Nephron (organoid): ENCODE measurements around the gene POU2AF1.

Experiments used
- H3K27ac Mint-ChIP-seq, 3 experiments: 2 replicates each; pipeline ENCODE4 v1.8.0; 2020; ENCODE audit warnings: mixed read lengths in 3 of 3, mild to moderate bottlenecking in 2 of 3, moderate library complexity in 1 of 3
- H3K27me3 Mint-ChIP-seq: 2 replicates; pipeline ENCODE4 v1.8.0; 2021; ENCODE audit warnings: low read depth, mild to moderate bottlenecking, moderate library complexity, mixed read lengths
- H3K36me3 Mint-ChIP-seq: 2 replicates; pipeline ENCODE4 v1.8.0; 2020; ENCODE audit warnings: low read depth, mixed read lengths
- H3K4me1 Mint-ChIP-seq: 2 replicates; pipeline ENCODE4 v1.8.0; 2020; ENCODE audit warnings: mixed read lengths
- H3K4me3 Mint-ChIP-seq, 3 experiments: 2 replicates each; pipeline ENCODE4 v1.8.0; 2020; ENCODE audit warnings: mild to moderate bottlenecking in 3 of 3, mixed read lengths in 3 of 3, moderate library complexity in 2 of 3
- H3K9me3 Mint-ChIP-seq: 2 replicates; pipeline ENCODE4 v1.8.0; 2020; ENCODE audit warnings: mixed read lengths
- CTCF ChIP-seq, 3 experiments: fragments of 200-600 bp; sonication (generic); IDR thresholded peaks; one replicate each; pipeline ENCODE4 v1.5.0; 2021; ENCODE audit warnings: antibody characterized with exemption in 3 of 3; ENCODE audit not compliant: unreplicated experiment in 3 of 3

The POU2AF1 gene

GRCh38 chr11:111305876-111306275 is 73.2 kb downstream of the POU2AF1 start:
- H3K27ac Mint-ChIP-seq, result peak overlapping the region in 1 of 3 experiments; percentile 8
- peaks cover 62% of the 10 kb centered on the region for H3K4me1 Mint-ChIP-seq
- TF ChIP-seq CTCF (IDR thresholded peaks at IDR 0.05; ENCODE audit: unreplicated experiment in 3 of 3), result no peak
- no peaks in the 10 kb centered on the region for H3K36me3 Mint-ChIP-seq
- H3K27me3 Mint-ChIP-seq, result peaks cover 18% of the 10 kb centered on the region
- no peak overlapping the region for H3K4me3 Mint-ChIP-seq
- no peaks in the 10 kb centered on the region for H3K9me3 Mint-ChIP-seq

DNA sequence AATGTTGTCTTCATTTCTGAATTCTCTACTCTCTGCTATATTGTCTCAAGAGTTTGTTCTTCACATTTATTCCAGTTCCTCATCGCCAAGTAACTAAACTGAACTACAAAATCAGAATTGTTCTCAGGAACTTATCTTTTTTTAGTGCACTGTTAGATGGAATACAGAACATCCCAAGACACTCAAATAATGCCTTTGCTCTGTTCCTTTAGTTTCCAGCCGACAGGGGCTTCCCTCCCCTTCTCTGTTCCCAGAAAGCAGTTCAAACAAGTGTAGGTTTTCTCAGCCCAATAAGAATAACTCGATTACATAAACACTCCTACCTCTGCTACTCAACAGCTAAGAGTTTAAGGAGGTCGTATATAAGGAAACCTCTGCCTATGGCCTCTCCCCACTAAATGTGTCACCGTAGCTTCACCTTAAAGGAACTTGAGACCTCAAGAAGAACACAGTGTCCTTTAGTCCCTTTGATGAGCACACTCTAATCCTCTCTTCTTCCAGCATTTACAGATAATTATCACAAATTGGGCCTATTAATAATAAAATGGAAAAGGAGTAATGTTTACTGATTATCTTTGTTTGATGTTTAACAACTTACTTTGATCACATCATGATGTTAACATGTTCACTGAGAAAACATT is 73.8 kb downstream of the POU2AF1 start:
- H3K27ac Mint-ChIP-seq, result peak overlapping the region in 2 of 3 experiments; percentile 5 to 59
- no peaks in the 10 kb centered on the region for H3K9me3 Mint-ChIP-seq
- no peaks in the 10 kb centered on the region for H3K36me3 Mint-ChIP-seq
- H3K4me1 Mint-ChIP-seq, result peaks cover 68% of the 10 kb centered on the region
- peak overlapping the region in 1 of 3 experiments; percentile 39 for H3K4me3 Mint-ChIP-seq
- H3K27me3 Mint-ChIP-seq, result peaks cover 24% of the 10 kb centered on the region
- TF ChIP-seq CTCF (IDR thresholded peaks at IDR 0.05; ENCODE audit: unreplicated experiment in 3 of 3), result no peak

DNA sequence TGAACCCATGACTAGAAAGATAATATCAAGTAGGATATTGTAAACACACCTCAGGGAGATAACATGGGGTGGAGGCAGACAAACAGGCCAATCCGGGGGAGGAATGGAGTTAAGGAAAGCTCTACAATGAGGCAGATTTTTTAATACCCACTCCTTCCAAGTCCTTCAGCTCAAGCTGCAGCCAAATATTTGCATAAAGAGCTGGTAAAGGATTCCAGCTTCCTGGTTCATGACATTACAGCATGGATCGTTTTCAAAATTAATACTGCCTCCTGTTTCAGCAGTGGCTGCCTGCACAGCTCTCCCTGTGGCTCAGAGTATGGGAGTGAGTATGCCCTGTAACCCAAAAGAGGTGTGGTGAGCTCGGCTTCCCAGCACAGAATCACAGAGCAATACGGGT is 75.6 kb downstream of the POU2AF1 start:
- H3K27me3 Mint-ChIP-seq, result peaks cover 28% of the 10 kb centered on the region

DNA sequence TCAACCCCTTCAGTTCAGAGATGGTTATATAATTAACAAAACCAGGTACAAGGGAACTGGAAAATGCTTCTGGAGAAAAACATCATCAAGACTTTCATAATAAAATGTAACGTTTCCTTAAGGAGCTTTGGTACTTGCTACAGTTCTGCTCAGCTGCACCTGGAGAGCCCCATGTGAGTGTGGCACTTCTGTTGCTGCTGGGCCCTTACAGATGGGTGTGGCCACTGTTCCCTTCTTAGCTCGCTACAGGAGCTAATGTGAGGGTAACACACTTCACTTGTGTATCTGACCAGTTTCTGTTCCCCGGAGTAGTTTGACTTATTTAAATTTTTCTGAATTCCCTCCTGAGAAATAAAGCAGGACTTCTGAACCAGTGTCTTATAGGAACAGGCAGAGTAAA is 76.8 kb downstream of the POU2AF1 start:
- H3K4me3 Mint-ChIP-seq, result peak overlapping the region in 2 of 3 experiments; percentile 26 to 49
- no peaks in the 10 kb centered on the region for H3K9me3 Mint-ChIP-seq
- H3K27me3 Mint-ChIP-seq, result peaks cover 32% of the 10 kb centered on the region
- peaks cover 63% of the 10 kb centered on the region for H3K4me1 Mint-ChIP-seq
- peak overlapping the region in 2 of 3 experiments; percentile 1 to 70 for H3K27ac Mint-ChIP-seq
- no peak for TF ChIP-seq CTCF (IDR thresholded peaks at IDR 0.05; ENCODE audit: unreplicated experiment in 3 of 3)
- no peaks in the 10 kb centered on the region for H3K36me3 Mint-ChIP-seq

More for the DNA sequence above, 75.6 kb downstream of the POU2AF1 start:
- TF ChIP-seq CTCF (IDR thresholded peaks at IDR 0.05; ENCODE audit: unreplicated experiment in 3 of 3), result no peak
- peak overlapping the region in 1 of 3 experiments; percentile 27 for H3K4me3 Mint-ChIP-seq
- no peaks in the 10 kb centered on the region for H3K9me3 Mint-ChIP-seq
- no peaks in the 10 kb centered on the region for H3K36me3 Mint-ChIP-seq
- peaks cover 69% of the 10 kb centered on the region for H3K4me1 Mint-ChIP-seq
- peak overlapping the region; percentile 29 to 70 (median 34) for H3K27ac Mint-ChIP-seq
